Measurements from ENCODE around the gene SPNS2.

DNA sequence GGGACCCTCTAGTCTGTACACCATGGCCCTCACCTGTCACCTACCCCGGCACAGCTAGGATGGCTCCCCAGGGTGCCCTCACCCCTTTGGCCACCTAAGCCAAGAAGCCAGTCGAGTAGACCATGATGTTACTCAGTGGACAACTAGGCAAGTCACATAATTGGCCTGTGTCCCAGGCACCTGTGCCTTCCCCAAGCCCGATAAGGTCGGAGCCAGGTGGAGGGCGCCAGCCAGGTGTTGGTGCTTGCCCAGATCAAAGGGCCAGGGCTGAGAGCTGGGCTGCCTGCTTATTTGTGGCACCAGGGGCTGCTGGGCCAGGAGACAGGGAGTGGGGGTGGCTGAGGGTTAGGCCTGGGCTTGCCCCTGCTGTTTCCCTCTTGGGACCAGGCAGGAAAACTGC is 16.8 kb downstream of the SPNS2 start:
- TF ChIP-seq EZH2 (IDR thresholded peaks at IDR 0.05; ENCODE audit: borderline replicate concordance, insufficient read depth, low read depth, low read length, poor library complexity, severe bottlenecking) = no peak
- TF ChIP-seq, protein P1, sequence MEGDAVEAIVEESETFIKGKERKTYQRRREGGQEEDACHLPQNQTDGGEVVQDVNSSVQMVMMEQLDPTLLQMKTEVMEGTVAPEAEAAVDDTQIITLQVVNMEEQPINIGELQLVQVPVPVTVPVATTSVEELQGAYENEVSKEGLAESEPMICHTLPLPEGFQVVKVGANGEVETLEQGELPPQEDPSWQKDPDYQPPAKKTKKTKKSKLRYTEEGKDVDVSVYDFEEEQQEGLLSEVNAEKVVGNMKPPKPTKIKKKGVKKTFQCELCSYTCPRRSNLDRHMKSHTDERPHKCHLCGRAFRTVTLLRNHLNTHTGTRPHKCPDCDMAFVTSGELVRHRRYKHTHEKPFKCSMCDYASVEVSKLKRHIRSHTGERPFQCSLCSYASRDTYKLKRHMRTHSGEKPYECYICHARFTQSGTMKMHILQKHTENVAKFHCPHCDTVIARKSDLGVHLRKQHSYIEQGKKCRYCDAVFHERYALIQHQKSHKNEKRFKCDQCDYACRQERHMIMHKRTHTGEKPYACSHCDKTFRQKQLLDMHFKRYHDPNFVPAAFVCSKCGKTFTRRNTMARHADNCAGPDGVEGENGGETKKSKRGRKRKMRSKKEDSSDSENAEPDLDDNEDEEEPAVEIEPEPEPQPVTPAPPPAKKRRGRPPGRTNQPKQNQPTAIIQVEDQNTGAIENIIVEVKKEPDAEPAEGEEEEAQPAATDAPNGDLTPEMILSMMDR (IDR thresholded peaks at IDR 0.05) = no peak

All from B cell (primary cell).